HL-60/S4 treated with retinoic acid at 250 ng/mL for 4 days and 3 days (cell line): ENCODE results near the gene ECHDC1.

Experiments used
- in situ Hi-C: fragments of 300-500 bp; cut with MboI; formaldehyde crosslinking; loops from 2 replicates; pipeline ENCODE4 v1.7.0; 2022; ENCODE audit warnings: low sequenced_read_pairs

The ECHDC1 gene

DNA sequence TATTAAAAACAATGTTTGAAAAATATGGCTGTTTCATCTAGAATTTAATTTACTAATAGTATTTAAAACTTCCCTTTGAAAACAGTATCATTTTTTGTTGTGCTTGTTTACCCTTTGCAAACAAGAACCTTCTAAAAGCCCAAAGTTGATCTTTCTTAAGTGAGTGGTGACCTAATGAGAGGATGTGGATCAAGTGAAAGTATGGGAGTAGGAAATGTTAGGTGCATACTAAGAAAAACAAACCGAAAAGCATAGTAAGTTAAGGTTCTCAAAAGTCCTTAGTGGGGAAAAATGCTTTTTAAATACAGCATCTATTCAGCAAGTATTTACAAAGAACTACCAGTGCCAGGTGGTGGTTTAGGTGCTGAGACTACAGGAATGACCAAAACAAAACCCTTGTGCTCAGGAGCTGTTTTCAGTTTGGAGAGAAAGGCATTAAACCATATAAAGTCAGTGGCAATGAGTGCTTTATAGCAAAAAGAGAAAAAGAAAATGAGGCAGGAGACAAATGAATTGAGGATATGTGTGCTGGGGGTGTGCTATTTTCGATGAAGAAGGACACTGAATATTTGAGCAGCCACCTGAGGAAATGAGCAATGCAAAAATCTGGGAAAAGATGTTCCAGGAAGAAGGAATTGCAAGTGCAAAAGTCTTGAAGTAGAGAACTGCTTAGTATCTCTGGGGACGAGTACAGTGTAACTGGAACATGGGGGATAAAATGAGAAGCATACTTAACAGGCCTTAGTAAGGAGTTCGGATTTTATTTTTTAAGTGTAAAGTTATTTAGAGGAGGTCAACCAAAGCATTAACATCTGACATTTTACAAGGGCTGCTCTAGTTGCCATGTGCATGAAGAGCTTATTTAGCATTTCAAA is 52.8 kb downstream of the ECHDC1 start:
- in situ Hi-C loops, result no loop called here

DNA sequence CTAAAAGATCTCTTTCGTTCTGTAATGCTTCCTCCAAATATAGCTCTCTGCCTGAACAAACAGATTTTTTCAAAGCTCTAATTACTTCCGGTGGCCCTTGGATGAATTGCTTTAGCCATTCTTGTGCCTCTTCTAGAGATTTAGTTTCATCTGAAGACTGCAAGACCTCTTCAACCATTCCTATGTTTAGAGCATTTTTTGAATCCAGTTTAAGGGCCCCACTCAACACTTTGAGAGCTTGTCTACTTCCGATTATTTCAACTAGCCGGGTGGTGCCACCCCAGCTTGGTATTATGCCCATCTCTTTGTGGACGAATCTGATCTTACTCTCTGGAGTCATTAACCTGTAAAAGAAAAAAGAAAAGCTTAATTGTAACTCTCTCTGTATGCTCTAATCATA is 53.5 kb downstream of the ECHDC1 start:
- in situ Hi-C loops, result no loop called here

DNA sequence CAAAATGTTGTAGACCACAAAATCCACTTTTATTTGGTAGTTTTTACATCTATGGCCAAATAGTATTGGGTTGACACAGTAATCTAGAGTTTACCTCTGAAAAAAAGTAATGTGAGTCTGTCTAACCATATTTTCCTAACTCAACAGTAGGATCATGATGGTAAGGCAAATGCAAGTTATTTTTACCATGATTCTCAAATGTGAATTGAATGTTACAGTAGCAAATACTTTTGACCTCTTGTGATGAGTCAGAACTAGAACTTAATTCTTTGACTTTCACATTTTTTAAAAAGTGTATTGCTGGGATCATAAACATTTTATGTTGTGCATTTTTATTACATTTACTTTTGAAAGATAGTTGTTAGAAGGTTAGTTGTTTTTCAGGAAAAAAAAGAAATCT is 54.7 kb downstream of the ECHDC1 start:
- in situ Hi-C loops, result no loop called here

DNA sequence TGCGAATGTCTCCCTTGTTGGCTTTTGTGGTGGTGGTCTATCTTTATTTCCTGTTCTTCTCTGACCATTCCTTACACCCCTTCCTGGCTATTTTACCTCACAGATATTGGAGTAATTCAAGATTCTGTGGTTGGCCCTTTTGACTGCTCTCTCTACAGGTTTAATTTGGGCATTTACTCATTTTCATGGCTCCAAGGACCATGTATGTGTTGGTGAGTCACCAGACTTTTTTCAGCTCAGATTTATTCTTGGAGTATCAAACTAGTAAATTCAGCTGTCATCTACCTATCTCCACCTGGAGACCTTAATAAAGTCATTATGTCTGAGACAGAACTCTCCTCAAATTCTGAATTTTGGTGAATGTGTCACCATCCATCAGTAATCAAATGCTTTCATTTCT is 61.2 kb downstream of the ECHDC1 start:
- in situ Hi-C loops, result no loop called here

DNA sequence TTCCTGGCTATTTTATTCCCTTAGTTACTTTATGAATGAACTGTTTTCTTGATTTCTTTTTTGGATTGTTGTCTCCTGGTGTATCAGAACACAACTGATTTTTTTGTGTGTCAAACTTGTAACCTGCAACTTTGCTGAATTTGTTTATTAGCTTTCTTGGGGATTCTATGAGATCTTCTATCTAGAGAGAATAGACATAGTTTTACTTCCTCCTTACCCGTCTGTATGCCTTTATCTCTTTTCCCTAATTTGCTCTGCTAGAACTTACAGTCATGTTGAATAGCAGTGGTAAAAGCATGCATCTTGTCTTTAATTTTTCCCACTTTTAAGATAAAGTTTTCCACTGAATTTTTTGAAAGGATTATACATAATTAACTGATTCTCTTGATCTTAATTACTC is 63.6 kb downstream of the ECHDC1 start:
- in situ Hi-C loops, result no loop called here

DNA sequence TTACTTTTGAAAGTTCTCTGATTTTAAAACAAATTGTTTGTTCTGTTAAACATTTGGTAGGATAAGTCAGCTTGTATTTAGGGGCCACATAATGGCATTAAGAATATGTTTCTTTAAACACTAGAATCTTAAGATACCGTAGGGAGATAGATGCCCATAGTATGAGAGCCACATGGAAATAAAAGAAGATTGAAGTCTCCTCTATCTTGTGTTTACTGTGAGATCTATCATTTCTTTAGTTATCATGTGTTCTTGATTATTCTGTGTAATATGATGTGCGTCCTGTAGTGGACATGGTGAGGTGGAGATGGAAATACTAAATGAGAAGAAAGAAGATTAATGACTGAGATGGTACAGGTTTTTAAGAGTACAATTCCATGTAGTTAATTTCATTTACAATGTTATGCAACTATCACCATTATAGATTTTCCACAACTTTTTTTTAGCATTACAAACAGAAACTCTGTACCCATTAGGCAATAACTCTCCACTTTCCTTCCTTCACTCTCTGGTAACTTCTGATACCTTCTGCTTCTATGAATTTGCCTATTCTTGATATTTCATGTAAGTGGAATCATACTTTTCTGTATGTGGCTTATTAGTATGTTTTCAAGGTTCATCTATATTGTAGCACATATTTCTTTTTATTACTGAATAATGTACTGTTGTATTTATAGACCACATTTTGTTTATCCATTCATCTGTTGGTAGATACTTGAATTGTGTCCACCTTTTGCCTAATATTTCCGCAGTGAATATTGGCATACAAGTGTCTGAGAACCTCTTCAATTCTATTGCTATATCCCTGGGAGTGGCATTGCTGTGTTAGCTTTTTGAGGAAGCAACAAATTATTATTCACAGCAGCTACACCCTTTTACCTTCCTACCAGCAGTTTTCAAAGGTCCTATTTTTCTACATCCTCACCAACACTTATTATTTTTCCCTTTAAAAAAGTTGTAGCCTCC is 65.2 kb downstream of the ECHDC1 start:
- in situ Hi-C loops, result no loop called here

DNA sequence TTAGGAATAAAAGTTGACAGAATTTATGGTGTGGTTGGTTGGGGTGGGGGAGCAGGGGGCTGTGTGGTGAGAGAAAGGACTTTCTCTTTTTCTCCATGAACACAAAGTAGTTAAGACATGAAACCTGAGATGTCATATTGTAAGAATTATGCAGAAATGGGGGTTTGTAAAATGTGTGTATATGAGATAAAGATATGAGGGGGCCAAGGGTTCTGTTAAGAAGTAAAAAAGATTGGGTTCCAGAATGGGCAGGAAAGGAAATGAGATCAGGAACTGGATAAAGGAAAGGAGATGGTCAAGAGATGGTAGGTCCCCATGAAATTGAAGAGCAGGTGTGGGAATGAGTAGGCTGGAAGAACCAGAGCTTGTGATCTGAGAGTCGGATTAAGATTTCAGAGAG is 67.1 kb downstream of the ECHDC1 start:
- in situ Hi-C loops, result no loop called here

DNA sequence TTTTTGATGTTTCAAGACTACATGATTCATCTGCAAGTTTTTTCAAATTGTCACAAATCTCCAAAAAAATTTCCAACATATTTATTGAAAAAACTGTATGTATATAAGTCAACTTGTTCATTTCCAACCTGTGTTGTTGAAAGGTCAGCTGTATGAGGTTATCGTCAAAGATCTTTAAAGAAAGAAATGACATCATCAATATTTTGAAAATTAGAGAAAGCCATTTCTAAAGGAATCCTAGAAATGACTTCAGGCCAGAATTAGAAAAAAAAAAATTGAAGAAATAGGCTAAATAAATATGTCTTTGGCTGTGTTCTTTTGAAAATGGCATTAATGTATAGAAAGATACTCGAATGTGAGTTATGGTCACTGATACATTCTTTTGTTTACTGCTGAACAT is 69.9 kb downstream of the ECHDC1 start:
- in situ Hi-C loops, result no loop called here

DNA sequence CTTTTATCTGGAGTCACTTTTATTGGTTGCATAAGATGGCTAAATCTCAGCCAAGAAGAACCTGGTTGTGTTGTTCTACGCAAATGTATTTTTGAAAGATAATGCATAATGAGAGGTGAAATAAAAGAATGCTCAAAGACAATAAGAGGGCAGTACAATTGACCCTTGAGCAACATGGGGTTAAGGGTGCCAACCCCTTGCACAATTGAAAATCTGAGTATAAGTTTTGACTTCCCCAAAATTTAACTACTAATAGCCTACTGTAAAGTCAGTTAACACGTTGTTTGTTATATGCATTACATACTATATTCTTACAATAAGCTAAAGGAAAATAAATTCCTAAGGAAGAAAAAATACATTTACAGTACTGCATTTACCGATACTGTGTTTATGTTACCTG is 70.8 kb downstream of the ECHDC1 start:
- in situ Hi-C loops, result no loop called here

DNA sequence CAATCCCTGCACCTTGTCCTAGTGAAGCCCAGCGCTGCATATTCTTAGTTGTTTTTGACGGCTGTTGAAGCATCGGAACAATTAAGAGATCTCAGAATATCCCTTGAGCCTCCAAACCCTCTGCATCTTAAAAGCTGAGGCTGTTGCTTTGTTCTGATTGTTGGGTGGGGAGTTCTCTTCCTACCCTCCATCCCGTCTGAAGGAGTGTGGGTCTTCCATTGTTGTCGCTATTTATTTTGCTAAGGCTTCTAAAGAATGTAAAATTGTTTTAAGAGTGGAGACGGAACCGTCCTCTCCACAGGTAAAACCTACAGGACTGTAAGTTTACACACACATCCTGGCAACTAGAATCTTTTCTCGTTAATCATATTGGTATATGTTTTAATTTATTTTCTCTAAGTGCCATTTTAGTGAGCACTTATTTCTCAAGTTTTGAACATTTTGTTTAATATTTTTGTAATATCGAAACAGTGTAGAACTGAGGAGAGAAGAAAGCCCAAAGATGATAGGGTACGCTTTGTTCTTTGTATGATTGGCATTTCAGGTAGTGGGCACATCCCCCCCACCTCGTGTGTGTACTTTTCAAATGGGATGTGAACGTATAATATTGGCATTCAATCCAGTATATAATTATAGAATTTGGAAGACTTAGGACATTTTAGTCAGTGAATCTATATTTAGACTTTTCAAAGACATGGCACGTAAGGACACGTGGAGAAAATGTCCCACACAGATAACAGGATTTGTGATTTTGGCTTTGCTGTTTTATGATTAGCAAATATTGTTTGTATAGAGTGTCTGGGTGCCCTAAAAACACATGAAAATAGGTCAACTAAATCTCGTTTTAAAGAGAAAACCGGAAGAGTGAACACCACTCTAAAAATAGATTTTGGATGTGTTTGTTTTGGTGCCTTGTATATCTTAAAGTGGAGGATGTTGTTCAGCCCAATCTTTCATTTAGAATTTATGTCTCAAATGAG is 75.5 kb downstream of the ECHDC1 start:
- in situ Hi-C loops, result no loop called here

DNA sequence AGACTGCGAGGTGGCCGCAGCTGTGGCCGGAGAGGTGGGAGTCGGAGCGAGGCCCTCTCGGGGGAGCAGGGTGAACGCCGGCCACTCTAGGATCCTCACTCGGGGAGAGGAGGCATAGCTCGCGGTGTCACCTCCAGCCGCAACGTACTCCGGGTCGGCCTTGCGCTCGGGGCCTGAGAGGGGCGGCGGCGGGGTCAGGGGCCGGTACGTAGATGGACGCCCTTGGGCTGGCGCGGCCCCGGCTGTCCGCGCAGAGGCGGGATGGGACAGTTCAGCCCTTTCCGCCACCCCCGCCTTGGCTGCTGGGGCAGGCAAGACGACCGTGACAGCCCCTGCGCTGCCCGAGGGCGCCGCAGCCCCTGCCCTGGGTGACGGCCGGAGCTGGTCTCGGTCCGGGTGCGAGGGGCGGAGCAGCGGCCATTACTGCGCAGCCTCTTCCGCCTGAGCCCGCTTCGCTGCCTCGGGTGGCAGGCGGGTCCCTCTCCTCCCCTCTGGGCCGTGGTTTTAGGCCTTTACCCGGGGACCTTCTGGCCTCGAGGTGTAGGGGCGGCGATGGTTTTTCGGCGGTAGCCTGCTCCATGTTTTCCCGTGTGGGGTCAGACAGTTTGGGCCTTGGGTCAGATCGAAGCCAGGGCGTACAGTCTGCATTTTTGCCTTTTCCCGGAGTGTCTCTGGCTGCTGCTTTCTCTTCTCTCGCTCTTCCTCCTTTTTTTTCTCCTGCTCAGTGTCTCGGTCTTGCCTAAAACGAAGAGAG is 76.3 kb downstream of the ECHDC1 start:
- in situ Hi-C loops, result no loop called here

DNA sequence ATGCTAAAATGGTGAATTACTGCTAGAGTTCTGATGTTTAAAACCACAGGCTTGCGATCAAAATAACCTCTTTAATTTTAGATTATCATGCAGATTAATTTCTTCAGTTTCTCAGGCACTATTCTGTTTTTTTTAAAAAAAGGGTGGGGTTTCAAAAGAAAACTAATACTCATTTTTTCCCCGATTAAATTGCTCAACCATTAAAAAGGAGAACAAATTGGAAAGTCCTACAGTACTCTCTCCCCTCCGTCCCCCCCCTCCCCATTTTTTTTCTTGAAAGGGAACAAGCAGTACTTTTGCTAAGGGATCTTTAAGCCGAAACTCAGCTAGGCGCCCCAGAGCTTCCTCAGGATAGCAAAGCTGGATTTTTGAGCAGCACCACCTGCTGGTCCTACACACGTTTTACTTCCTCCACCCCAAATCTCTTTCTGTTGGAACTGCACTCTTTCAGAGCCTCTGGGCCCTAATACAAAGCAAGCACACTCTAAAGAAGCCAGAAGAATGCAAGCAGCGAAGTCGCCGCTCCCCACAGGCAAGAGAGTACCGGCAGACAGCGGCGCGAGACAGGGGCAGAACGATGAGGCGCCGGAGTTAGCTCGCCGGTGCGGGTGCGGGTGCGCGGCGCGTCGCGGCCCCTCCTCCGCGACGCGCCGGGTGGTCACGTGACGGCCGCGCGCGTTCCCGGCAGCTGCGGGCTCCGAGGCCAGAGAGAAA is 77.1 kb downstream of the ECHDC1 start, which contains the start of gene RNF146:
RNF146 (plus strand) TSS at position 687 of the 714 bp plus-strand sequence. CDS start 13,475 bp downstream, outside the sequence.
- in situ Hi-C loops, result no loop called here

DNA sequence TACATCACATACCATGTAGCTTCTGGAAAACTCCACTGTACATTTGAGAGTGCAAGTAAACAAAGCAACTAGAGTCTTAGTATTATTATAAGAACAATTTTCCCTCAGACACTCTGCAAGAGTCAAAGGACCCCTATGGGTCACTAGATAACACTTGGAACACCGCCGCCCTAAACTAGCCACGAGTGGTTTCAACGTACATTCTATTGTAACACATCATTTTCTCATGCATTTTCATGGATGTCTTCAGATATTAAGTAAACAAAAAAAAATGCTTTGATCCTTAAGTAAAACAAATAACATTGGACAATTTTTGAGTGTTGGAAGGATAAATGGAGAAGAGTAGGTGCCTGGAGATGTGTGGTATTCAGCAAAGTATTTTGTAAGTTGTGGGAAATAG is 79.9 kb downstream of the ECHDC1 start:
- in situ Hi-C loops, result no loop called here

DNA sequence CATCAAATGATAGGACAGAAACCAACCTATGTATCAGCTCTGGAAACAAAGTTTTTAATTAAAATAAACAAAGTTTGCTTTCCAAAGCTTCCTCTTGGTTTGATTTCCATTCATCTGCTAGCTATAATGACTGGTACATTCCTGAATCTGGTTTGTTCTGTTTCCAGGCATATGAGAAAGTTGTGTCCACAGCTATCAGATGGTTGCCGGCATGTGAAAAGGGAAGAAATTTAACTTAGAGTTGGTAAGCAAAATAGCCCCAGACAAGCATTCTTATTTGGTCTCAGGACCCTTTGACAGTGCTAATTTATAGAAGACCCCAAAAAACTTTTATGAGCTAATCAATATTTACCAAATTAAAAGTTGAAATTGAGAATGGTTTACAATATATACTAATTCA is 80.5 kb downstream of the ECHDC1 start:
- in situ Hi-C loops, result no loop called here

DNA sequence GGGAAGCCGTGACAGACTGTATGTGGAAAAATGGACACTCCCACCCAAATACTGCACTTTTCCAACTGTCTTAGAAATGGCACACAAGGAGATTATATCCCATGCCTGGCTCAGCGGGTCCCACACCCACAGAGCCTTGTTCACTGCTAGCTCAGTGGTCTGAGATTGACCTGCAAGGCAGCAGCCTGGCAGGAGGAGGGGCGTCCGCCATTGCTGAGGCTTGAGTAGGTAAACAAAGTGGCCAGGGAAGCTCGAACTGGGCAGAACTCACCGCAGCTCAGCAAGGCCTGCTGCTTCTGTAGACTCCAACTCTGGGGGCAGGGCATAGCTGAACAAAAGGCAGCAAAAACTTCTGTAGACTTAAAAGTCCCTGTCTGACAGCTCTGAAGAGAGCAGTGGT is 88.1 kb downstream of the ECHDC1 start:
- in situ Hi-C loops, result no loop called here

DNA sequence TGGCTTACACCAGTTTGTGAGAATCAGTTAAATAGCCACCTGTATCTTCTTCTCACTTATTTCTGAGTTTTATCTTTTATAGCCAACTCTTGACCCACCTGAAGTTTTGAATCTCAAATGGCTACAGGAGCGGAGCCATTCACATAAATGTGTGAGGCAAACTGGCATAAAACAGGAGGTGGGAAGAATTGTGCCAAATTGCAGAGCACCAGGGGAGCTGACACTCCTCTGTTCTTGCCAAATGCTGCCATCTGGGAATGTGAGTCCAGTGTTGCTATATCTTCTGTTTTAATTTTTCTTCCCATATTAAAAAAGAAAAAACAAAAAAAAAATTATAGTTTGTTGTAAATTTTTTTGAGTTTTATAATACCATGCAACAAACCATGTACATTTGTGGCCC is 93.8 kb downstream of the ECHDC1 start:
- in situ Hi-C loops, result no loop called here

DNA sequence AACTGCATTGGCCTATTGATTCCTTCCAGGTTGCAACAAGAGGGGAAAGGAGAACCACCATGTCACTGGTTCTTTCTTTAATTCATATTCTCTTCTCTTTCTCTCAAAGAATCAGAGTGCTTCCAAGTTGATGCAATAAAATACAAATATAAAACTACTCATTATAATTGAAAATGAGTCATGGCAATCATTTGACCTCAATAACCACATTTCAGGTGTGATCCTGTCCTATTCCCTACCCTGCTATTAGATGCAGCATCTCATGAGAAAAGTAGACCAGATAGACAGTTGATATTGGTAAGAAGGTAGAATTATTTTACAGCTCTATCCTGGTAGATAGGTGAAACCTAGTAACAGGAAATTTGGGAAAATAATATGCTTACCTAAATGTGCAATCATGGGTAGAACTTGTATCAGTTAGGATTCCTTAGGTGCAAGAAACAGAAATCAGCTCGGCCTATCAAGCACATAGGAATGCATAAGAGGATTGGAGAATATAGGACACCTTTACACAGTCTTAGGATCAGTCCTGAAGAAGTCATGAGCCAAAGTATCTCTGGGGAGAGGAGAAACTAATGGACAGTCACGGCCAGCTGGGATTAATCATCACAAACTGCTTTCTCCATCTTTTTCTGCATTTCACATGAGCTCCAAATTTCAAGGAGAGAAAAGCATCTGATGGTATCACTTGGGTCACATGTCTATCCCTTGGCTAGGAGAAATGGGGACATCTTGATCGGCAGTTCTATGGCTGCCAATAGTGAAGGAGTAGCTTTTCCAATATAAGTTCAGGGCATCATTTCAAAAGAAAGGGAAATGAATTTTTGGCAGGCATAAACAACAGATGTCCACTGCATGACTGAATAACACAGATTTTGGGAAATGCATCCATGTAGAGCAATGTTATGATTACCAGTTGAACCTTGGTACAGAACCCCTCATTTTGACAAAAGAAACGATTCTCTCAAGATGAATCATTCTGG is 96.0 kb downstream of the ECHDC1 start:
- in situ Hi-C loops, result no loop called here

DNA sequence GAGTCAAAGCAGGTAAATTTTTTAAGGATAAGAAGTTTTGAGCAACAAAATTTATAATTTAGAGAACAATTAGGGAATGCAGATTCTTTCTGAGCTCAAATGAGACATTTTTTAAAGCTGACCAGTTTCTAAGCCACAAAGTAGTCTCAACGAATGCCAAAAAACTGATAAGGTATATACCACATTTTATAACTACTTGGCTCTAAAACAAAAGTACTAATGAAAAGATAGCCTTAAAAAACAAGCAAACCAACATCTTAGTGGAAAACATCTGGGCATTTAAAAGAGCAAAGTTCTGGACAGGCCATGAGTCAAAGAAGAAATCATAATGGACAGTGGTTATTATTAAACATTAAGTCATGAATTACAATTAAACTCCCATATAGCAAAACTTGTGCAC is 99.9 kb downstream of the ECHDC1 start:
- in situ Hi-C loops, result no loop called here
